Upper lobe of left lung (tissue), 6 donors: ENCODE measurements around the gene RPRD1B. TPM values are rescaled to one million over a fixed set of nuclear protein-coding genes. Genes with fewer than 3 reads are reported as not detected.
A peak's percentile ranks its signal among the peaks of the same experiment; 100 is the strongest.

Experiments used
- ATAC-seq, 2 donors: fragments of 200-7000 bp; cut with Tn5 transposase; one replicate each; pipeline ENCODE4 v1.9.1; 2022; ENCODE audit warnings: mild to moderate bottlenecking in 2 of 2, moderate library complexity in 2 of 2; ENCODE audit not compliant: low FRiP score in 2 of 2
- DNase-seq, 2 donors: peaks; one replicate each; pipeline ENCODE4 v3.0.0-alpha.2; 2019 to 2020
- H3K27ac ChIP-seq, 4 donors: fragments of 200-600 bp; sonication (generic); one replicate each; pipeline ENCODE4 v1.5.1; 2016 to 2019
- H3K27me3 ChIP-seq, 4 donors: fragments of 200-600 bp; sonication (generic); one replicate each; pipeline ENCODE4 v1.5.1; 2017 to 2019
- H3K36me3 ChIP-seq, 4 donors: fragments of 200-600 bp; sonication (generic); one replicate each; pipeline ENCODE4 v1.5.1; 2016 to 2019
- H3K4me1 ChIP-seq, 4 donors: fragments of 200-600 bp; sonication (generic); one replicate each; pipeline ENCODE4 v1.5.1; 2018 to 2019
- H3K4me3 ChIP-seq, 4 donors: fragments of 200-600 bp; sonication (generic); one replicate each; pipeline ENCODE4 v1.5.1; 2017 to 2019; ENCODE audit warnings: mild to moderate bottlenecking in 2 of 4, moderate library complexity in 1 of 4
- H3K9me3 ChIP-seq, 4 donors: fragments of 200-600 bp; sonication (generic); one replicate each; pipeline ENCODE4 v1.5.1; 2018 to 2019
- CTCF ChIP-seq, 6 experiments: fragments of 450-650 bp in 4 of 6; fragments of 200-600 bp in 2 of 6; sonication (generic) in 2 of 6; IDR thresholded peaks; one replicate each; pipeline ENCODE4 v1.5.1; 2016 to 2019; ENCODE audit warnings: antibody characterized with exemption in 6 of 6
- EP300 ChIP-seq, 4 donors: sonication (generic); formaldehyde crosslinking; IDR thresholded peaks; one replicate each; pipeline ENCODE4 v1.5.1; 2017; ENCODE audit warnings: antibody characterized with exemption in 4 of 4, control low read depth in 2 of 4
- POLR2A ChIP-seq, 4 donors: fragments of 450-650 bp; IDR thresholded peaks; one replicate each; pipeline ENCODE4 v1.5.1; 2016 to 2017; ENCODE audit warnings: antibody characterized with exemption in 4 of 4, mild to moderate bottlenecking in 2 of 4
- POLR2AphosphoS5 ChIP-seq, 2 donors: sonication (generic); formaldehyde crosslinking; IDR thresholded peaks; one replicate each; pipeline ENCODE4 v1.5.1; 2017; ENCODE audit warnings: antibody characterized with exemption in 2 of 2
- WGBS, 2 donors: methylation state at CpG; one replicate each; pipeline ENCODE4 v1.1.5; 2017 to 2018; 5-methylcytosine and 5-hydroxymethylcytosine counted together
- small RNA-seq, 4 donors: library from RNA; depleted of rRNA; stranded (forward); fragments of <200 nt; gene quantifications; one replicate each; pipeline ENCODE3, GENCODE V24; 2016
- total RNA-seq, 6 donors: library from RNA; depleted of rRNA in 4 of 6; stranded (reverse); fragments of >200 nt in 4 of 6; gene quantifications; one replicate each; pipeline versions ENCODE4 v1.1.0 to v1.2.1, GENCODE V29; 2016 to 2021
- donor health status: DM: no; HTN: no; CAD: no; lungs with moderate emphysema.
- donor health status: DM: no; HTN: yes; CAD: no; lungs with severe emphysema.

The RPRD1B gene
- total RNA-seq, 6 donors from 2014 or later: 26.0 to 75.4 (median 29.2) TPM

- TF ChIP-seq EP300 (IDR thresholded peaks at IDR 0.05) (peak in 1 of 4 donors; percentile 23), POLR2AphosphoS5 (IDR thresholded peaks at IDR 0.05) (peak in 1 of 2 donors; percentile 31), CTCF (IDR thresholded peaks at IDR 0.05) (no peak), POLR2A (IDR thresholded peaks at IDR 0.05) (no peak)
- Histone ChIP-seq H3K4me1 (peaks cover 61 to 78% (median 64%) of the 10 kb centered on the region in 4 donors), H3K36me3 (peaks cover 0 to 84% (median 37%) of the 10 kb centered on the region in 4 donors), H3K27ac (peak overlapping the region; percentile 2 to 86 (median 58)), H3K9me3 (no peaks in the 10 kb centered on the region), H3K27me3 (no peaks in the 10 kb centered on the region), H3K4me3 (no peak overlapping the region)
- WGBS, 2 donors: 44 to 55% methylated on average over 12 of the region's 12 CpGs
- DNase-seq (no peak), ATAC-seq (no peak)
Measured at GRCh38 chr20:38139977-38140753, 106.6 kb downstream of the RPRD1B start.

GRCh38 chr20:38141204-38141888 is 107.8 kb downstream of the RPRD1B start:
- no peak for ATAC-seq

More at GRCh38 chr20:38141204-38141888, 107.8 kb downstream of the RPRD1B start:
- TF ChIP-seq EP300 (IDR thresholded peaks at IDR 0.05) (no peak), CTCF (IDR thresholded peaks at IDR 0.05) (no peak), POLR2AphosphoS5 (IDR thresholded peaks at IDR 0.05) (no peak), POLR2A (IDR thresholded peaks at IDR 0.05) (no peak)
- H3K27me3 ChIP-seq: no peaks in the 10 kb centered on the region
- peaks cover 53 to 72% (median 57%) of the 10 kb centered on the region in 4 donors for H3K4me1 ChIP-seq
- peaks cover 0 to 88% (median 36%) of the 10 kb centered on the region in 4 donors for H3K36me3 ChIP-seq
- no peaks in the 10 kb centered on the region for H3K9me3 ChIP-seq
- no peak for DNase-seq
- 80 to 88% methylated on average over 23 of the region's 23 CpGs for WGBS, 2 donors
- no peak overlapping the region for H3K4me3 ChIP-seq
- peak overlapping the region; percentile 44 to 86 (median 62) for H3K27ac ChIP-seq

Small RNA genes lying within 50 kb of the gene (small RNA-seq; reads per million reads assigned to genes)
- gene RN7SL237P: 0 reads per million in 4 donors

Other genes starting within 250 kb of the RPRD1B start
- 10 to 100 TPM in 5 of 6 donors, 1 to 10 TPM in 1; 1.0 to 47.2 (median 24.8) TPM for gene VSTM2L, start 130.6 kb upstream of the RPRD1B start, total RNA-seq
- gene TTI1, start 290 bp upstream of the RPRD1B start, total RNA-seq: 10 to 100 TPM; 11.2 to 30.4 (median 15.1) TPM
- 100 to 1,000 TPM in 5 of 6 donors, 10 to 100 TPM in 1; 98.7 to 469 (median 290) TPM for gene TGM2, start 131.5 kb downstream of the RPRD1B start, total RNA-seq
- gene KIAA1755, start 227.0 kb downstream of the RPRD1B start, total RNA-seq: 1 to 10 TPM in 3 of 6 donors, under 1 TPM in 3; 0.15 to 3.1 (median 1.4) TPM